ENCODE measurements around the gene IMP3.

The IMP3 gene

DNA sequence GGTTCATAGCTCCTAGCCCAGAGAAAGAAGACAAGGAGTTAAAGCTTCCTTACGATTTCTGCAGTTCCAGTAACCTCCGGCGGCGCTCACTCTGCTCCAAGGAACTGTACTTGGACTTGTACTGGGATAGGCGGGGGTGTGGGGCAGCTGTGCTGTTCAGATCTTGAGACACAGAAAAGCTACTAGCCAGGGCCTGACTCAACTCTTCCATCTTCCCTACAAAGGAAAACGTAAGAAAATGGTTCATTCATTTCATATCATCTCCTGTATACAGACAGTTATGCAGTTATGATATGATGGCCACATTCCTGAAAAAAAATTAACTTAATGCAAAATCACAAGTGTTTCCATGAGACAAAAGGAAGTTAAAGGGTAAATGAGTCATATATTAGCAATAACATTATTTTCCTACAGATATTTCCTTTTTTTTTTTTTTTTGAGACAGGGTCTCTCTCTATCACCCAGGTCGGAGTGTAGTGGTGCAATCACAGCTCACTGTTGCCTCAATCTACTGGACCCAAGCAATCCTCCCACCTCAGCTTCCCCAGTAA is 19.1 kb downstream of the IMP3 start:
- DNase-seq: peak; percentile 87

DNA sequence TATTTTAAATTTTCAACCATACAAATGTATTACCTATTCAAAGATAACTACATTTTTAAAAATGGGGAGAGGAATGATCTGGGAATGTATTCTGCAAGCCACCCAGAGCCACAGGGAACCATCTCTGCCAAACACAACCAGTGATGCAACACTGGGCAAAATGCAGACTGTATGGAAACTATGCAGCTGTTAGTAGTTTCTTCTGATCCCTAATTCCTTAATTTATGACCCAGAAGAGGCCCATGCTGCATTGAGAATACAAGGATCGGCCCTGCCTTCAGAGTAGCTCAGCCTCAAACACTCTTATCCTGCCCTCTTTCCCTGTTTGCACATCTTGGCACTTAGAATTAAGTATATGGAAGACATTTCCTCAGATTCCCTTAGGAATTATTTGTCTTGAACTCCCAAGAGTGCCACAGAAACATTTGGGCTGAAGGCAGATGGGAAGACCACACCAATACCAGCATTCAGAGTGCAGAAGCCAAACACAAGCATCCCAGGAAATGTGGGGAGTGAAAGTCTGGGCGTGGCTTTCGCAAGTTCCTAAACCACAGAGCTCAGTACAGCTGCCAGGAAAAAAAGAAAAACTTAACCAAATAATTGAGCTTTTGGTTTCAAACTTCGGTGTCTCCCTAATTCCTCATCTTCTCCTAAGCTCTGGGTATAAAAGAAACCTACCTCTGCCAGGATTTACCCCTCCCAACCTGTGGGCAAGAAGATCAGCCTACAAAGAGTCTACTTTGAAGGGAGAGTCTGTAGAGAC is 19.8 kb downstream of the IMP3 start:
- peak; percentile 79 for DNase-seq

DNA sequence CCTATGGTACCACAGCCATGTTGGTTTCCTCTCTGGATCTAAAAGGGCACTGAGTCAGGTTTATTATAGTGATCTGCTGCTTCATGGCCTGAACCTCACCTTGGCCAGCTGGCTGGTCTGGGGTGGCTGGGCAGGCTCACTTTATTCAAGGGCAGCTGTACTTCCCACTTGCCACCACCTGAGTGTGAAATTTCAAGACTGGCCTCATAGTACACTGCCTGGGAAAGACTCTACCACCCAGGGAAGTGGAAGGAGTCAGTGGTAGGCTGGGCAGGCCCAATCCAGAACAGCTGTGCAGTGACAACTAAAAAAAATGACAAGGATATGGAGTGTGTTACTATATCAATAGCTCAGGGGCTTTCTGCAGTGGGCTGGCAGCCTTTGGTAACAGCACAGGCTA is 23.3 kb downstream of the IMP3 start:
- DNase-seq: no peak

DNA sequence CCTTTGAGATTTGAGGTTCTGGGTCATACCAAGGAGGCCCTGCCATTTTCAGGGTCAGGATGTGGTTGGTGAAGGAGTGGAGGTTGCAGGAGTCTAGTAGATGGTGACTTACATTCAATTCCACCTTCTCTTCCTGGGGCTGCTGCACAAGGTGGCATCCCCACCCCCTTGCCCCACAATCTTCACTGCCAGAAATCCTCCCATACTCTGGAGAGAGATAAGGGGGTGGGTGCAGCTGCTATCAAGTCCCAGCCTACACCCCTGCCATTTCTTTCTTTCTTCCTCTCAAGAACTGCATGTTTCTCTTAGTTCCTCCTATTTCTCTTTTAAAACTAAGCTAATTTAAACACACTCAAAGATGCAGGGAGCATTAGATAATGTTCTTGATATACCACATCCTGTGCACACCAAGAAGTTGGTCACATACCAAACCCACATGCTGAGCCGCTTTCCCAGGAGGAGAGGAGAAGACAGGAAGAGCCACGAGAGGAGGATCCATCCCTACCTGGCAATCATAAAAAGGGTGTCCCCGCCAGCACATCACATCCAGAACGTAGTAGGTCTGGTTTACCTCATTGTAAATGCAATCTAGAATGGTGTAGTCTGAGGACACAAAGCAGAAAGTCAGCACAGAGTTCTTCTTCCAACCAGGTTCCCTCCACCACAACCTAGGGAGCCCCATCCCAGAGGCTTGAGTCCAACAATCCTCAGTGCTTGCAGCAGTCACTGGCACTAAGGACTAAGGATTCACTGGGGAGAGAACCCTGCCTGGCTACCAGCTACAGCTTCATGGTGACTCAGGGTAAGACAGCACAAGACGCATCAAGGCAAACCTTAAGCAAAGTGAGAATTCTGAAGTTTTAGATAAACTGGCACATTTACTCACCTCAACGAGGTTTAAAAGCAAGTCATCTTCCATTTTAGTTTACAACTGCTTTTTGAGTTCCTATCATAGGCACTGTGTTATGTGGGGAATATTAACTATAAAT is 33.0 kb downstream of the IMP3 start:
- DNase-seq: peak; percentile 50

DNA sequence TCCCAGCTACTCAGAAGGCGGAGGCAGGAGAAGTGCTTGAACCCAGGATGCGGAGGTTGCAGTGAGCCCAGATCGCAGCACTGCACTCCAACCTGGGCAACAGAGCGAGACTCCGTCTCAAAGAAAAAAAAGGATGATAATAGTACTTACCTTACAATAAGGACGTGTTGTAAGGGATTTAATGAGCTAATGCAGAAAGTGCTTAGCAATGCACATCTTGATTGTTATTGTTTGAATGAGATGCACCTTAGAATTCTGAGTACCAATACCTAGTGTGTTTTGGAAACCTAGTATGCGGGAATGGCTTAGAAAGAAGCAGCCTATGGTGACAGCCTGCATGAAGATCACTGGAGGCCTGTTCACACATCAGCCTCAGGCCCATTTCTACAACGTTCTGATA is 34.0 kb downstream of the IMP3 start:
- no peak for DNase-seq

DNA sequence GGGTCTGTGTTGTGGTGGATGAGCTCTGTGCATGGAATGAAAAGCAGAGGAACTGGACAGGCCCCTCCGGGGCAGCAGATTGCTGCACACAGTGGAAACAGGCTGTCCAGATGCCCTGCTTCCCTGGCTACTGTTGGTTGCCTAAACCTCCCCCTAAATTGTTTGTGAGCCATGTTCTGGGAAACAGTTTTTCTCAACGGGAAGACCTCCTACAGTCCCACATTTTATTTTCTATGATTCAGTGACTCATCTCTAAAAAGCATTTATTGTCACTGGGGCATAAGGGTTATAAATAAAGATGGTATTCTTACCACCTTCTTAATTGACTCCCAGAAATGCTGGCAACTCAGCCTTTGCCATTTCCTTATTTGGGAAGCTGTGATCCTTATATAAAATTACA is 40.6 kb downstream of the IMP3 start:
- DNase-seq: peak; percentile 58

DNA sequence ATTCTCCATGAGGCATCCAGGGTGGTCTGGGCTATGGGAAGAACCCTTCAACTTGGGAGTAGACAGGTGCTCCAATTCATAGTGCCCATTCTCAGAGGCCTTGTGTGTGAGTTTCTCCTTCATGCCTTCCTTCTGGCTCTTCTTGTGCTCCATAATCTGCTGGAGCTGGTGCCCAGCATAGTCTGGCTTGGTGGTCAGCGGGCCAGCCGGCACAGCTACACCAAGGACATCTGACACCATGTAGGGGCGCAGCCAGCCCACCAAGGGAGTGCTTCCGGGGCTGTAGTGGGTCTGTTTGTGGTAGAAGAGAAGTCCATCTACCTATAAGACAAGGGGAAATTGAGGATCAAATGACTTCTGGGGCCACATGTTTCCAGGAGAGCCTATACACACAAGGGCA is 41.7 kb downstream of the IMP3 start:
- DNase-seq: no peak

DNA sequence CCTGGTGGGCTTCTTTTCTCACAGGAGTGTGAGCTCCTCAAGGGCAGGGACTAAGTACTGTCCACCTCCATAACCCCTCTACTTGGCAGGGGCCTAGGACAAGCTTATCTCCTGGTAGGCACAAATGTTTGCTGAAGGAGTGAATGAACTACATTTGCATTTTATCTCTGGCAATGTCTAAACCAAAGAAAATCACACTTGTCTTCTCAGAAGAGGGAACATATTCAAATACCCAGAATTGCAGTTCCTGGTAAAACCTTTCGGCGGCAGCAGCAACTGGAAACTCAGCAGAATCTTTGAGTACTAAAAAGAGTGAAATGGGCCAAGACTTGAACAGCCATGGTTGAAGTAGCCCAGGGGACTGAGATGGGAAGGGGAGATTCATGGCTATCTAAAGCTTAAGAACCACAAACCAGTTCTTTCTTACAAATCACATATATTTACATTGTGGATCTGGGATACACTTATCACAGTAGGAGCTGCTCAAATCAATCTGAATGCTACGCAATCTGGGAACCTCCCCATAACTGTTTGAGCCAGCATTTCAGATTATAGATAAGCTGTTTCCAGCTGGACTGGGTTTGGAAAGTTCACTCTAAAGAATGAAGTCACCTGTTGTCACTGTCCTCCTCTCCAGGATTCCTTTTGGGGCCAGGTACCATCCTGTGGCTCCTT is 42.2 kb downstream of the IMP3 start:
- DNase-seq: no peak

DNA sequence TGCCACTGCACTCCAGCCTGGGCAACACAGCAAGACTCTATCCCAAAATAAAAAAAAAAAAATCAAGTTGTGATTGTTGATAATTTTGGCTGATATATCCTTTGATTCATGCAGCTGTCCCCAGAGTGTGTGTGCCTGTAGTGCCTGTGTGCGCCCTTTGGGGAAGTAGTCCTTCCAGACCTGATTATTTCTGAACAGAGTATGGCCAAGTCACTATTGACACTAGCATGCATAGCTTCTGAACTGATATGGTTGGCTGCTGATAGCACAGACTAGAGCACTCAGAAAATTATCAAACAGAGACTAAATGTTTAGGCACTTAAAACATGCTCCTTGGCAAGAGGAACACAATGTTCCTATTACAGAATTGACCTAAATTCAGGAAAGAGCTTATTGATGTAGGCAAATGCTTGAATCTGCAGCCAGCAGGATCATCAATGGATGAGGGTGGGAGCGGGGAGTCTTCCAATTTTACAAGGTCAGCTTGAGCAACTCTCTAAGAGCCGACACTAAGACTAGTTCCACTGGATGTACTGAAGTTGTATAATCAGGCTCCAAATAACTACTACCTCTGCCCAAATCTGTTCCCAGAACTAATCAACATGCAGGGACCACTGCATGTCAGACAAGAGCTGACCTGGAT is 43.2 kb downstream of the IMP3 start:
- no peak for DNase-seq

DNA sequence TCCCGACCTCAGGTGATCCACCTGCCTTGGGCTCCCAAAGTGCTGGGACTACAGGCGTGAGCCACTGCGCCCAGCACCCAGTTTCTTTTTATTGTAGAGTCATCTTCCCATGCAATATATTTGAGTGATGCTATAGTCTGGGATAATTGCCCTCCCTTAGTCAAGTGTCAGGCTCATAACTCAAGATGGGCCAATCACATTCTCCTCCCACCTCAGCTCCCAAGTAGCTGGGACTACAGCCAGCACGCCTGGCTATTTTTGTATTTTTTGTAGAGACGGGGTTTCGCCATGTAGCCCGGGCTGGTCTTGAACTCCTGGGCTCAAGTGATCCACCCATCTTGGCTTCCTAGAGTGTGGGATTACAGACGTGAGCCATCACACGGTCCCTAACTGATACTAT is 45.7 kb downstream of the IMP3 start:
- no peak for DNase-seq

DNA sequence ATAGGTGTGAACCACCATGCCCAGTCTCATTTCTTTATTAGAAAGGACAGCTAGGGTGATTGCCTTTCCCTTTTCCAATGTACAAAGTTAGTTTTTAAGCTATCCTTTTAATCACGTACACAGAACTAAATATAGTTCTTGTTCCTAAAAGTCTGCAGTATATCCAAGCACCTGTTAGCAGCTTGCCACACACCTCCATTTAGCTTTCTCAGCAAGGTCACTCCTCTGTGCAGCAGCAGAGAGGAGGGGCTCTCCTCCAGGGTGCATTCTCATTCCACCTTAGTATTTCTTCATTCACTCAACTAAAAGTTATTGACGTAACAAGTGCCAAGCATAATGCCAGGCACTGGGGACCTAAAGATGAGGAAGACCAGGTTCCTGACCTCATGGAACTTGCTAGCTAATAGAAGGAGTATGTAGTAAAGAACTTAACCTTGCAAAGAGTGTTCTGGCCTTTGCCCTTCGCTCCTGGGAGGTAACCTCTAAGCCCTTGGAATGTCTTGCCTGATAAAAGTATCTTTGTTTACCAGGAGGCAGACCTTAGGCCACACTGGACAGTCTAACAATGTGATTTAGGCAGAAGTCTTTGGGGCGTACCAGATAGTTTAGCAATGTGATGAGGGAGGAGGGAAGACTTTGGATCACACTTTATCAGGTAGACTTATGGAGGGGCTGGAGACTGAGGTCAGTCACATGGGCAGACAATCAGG is 48.2 kb downstream of the IMP3 start:
- no peak for DNase-seq

DNA sequence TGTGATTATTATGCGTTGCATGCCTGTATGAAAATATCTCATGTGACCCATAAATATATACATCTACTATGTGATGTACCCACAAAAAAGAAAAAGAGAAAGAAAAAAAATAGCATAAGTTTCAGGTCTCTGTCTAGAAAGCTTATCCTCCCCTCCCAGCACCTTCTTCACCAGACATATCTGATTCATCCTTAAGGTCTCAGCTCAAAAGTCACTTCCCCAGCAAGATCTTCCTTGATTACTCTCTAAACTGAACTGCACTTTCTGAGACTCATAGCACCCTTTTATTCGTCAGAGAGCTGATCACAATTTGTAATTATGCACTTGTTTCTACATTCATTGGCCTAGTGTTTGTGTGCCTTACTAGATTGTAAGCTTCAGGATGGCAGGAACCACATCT is 49.8 kb downstream of the IMP3 start:
- DNase-seq: no peak
